HL-60 (cell line): Measurements from ENCODE around the gene CCDC8.

Experiments
- CTCF ChIP-seq: IDR thresholded peaks from one replicate; pipeline ENCODE4 v1.5.1; 2011; ENCODE audit warnings: low read length, control low read depth, inconsistent platforms; ENCODE audit not compliant: insufficient read depth
- POLR2AphosphoS5 ChIP-seq: IDR thresholded peaks from 2 replicates; pipeline ENCODE4 v1.6.1; 2012; ENCODE audit warnings: low read depth
- REST ChIP-seq: IDR thresholded peaks from 2 replicates; pipeline ENCODE4 v1.6.1; 2012; ENCODE audit warnings: low read depth; ENCODE audit not compliant: insufficient replicate concordance
- SPI1 ChIP-seq: IDR thresholded peaks from 2 replicates; pipeline ENCODE4 v1.6.1; 2012; ENCODE audit warnings: low read depth, mild to moderate bottlenecking, borderline replicate concordance

GRCh38 chr19:46406976-46407375 is 6.4 kb downstream of the CCDC8 start:
- TF ChIP-seq CTCF (no peak), POLR2AphosphoS5 (no peak), REST (no peak), SPI1 (no peak)
